ENCODE data around the gene FFAR3. TPM values are rescaled to one million over a fixed set of nuclear protein-coding genes. Genes with fewer than 3 reads are reported as not detected.
"Not testable (repeated sequence)": the region's sequence is repeated elsewhere in the genome, so short reads cannot be mapped to it uniquely, and the experiment has no call there.

The FFAR3 gene
- total RNA-seq, 1 experiment from 2014 or later = not detected

GRCh38 chr19:35400773-35401100 is 42.5 kb downstream of the FFAR3 start:
- POLR2A ChIA-PET (ENCODE audit: unreplicated experiment) = no interaction called here
- DNase-seq (no peak), ATAC-seq (no peak)
- no peaks in the 10 kb centered on the region for H3K9me2 ChIP-seq (replicated peaks; ENCODE audit: low read length)
- H3F3A ChIP-seq (ENCODE audit: low read length, unreplicated experiment) = no peaks in the 10 kb centered on the region
- no peaks in the 10 kb centered on the region for H4K20me1 ChIP-seq (ENCODE audit: low read length)
- H3K36me3 ChIP-seq (ENCODE audit: low read depth, low read length) = no peaks in the 10 kb centered on the region
- intact Hi-C loops (cut with micrococcal nuclease) = no loop called here
- no peaks in the 10 kb centered on the region for H3K9me3 ChIP-seq (ENCODE audit: low read length)
- no peaks in the 10 kb centered on the region for H3K27me3 ChIP-seq (ENCODE audit: low read length)
- no peaks in the 10 kb centered on the region for H3K79me2 ChIP-seq (ENCODE audit: low read length)
- TF ChIP-seq EZH2phosphoT487 (IDR thresholded peaks at IDR 0.05; ENCODE audit: borderline replicate concordance, low read length) (no peak), EZH2 (IDR thresholded peaks at IDR 0.05; ENCODE audit: low read length, unreplicated experiment) (no peak), CTCF (conservative IDR thresholded peaks at IDR 0.05; ENCODE audit: low read depth, low read length) (no peak)
- no TSS peak for BruUV-seq (replicated peaks)
- H3K4me2 ChIP-seq (ENCODE audit: low read length) = no peak overlapping the region
- no peak overlapping the region for H3K27ac ChIP-seq (ENCODE audit: low read length)
- CTCF ChIA-PET = no interaction called here
- H3K4me3 ChIP-seq (ENCODE audit: low read length) = no peak overlapping the region
- no peak overlapping the region for H3K9ac ChIP-seq (ENCODE audit: low read length)
- no peaks in the 10 kb centered on the region for H3K4me1 ChIP-seq (ENCODE audit: insufficient read depth, low read length)
- H2AFZ ChIP-seq (ENCODE audit: low read length) = no peak overlapping the region

- H3K79me2 ChIP-seq (ENCODE audit: low read length); ATAC-seq; POLR2A ChIA-PET (ENCODE audit: unreplicated experiment); BruUV-seq (replicated peaks); H2AFZ ChIP-seq (ENCODE audit: low read length); DNase-seq; H3K27ac ChIP-seq (ENCODE audit: low read length); H3K9ac ChIP-seq (ENCODE audit: low read length); H3K4me2 ChIP-seq (ENCODE audit: low read length); CTCF ChIA-PET; H3K9me2 ChIP-seq (replicated peaks; ENCODE audit: low read length); H3K36me3 ChIP-seq (ENCODE audit: low read depth, low read length); H3F3A ChIP-seq (ENCODE audit: low read length, unreplicated experiment); H3K27me3 ChIP-seq (ENCODE audit: low read length); H3K4me1 ChIP-seq (ENCODE audit: insufficient read depth, low read length); H4K20me1 ChIP-seq (ENCODE audit: low read length); H3K9me3 ChIP-seq (ENCODE audit: low read length); H3K4me3 ChIP-seq (ENCODE audit: low read length); intact Hi-C loops (cut with micrococcal nuclease): not testable (repeated sequence)
Observed at GRCh38 chr19:35401416-35401815, 43.2 kb downstream of the FFAR3 start.

- H3K27ac ChIP-seq (ENCODE audit: low read length) = no peak overlapping the region
- no peaks in the 10 kb centered on the region for H3K79me2 ChIP-seq (ENCODE audit: low read length)
- intact Hi-C loops (cut with micrococcal nuclease) = no loop called here
- no peaks in the 10 kb centered on the region for H3F3A ChIP-seq (ENCODE audit: low read length, unreplicated experiment)
- no peak overlapping the region for H3K4me2 ChIP-seq (ENCODE audit: low read length)
- H3K9ac ChIP-seq (ENCODE audit: low read length) = no peak overlapping the region
- POLR2A ChIA-PET (ENCODE audit: unreplicated experiment) = no interaction called here
- no peaks in the 10 kb centered on the region for H4K20me1 ChIP-seq (ENCODE audit: low read length)
- CTCF ChIA-PET = no interaction called here
- H3K36me3 ChIP-seq (ENCODE audit: low read depth, low read length) = no peaks in the 10 kb centered on the region
- no peaks in the 10 kb centered on the region for H3K9me3 ChIP-seq (ENCODE audit: low read length)
- H3K4me1 ChIP-seq (ENCODE audit: insufficient read depth, low read length) = no peaks in the 10 kb centered on the region
- no peaks in the 10 kb centered on the region for H3K9me2 ChIP-seq (replicated peaks; ENCODE audit: low read length)
- H3K27me3 ChIP-seq (ENCODE audit: low read length) = no peaks in the 10 kb centered on the region
- TF ChIP-seq EZH2 (IDR thresholded peaks at IDR 0.05; ENCODE audit: low read length, unreplicated experiment) = no peak
- no peak for TF ChIP-seq CTCF (conservative IDR thresholded peaks at IDR 0.05; ENCODE audit: low read depth, low read length)
- no peak for TF ChIP-seq EZH2phosphoT487 (IDR thresholded peaks at IDR 0.05; ENCODE audit: borderline replicate concordance, low read length)
- no peak overlapping the region for H2AFZ ChIP-seq (ENCODE audit: low read length)
- ATAC-seq = no peak
- BruUV-seq (replicated peaks) = no TSS peak
- DNase-seq = no peak
- H3K4me3 ChIP-seq (ENCODE audit: low read length) = no peak overlapping the region
Observed at GRCh38 chr19:35403116-35403760, 45.0 kb downstream of the FFAR3 start.
